GM19455 (cell line): ENCODE data around the gene NBPF1.
"Not testable (repeated sequence)": the region's sequence is repeated elsewhere in the genome, so short reads cannot be mapped to it uniquely, and the experiment has no call there.

ENCODE experiments used
- ATAC-seq: cut with Tn5 transposase; IDR thresholded peaks from one replicate; pipeline ENCODE4 v1.9.1; 2021; ENCODE audit not compliant: unreplicated experiment

Gene NBPF1

GRCh38 chr1:16642025-16642966 lies 28.9 kb upstream of the NBPF1 start:
- not testable (repeated sequence) for ATAC-seq

- ATAC-seq: not testable (repeated sequence)
These were observed 28.0 kb upstream of the NBPF1 start for GRCh38 chr1:16641159-16641975.

GRCh38 chr1:16639091-16640031 lies 26.0 kb upstream of the NBPF1 start:
- not testable (repeated sequence) for ATAC-seq

GRCh38 chr1:16637941-16638778 lies 24.8 kb upstream of the NBPF1 start:
- not testable (repeated sequence) for ATAC-seq

GRCh38 chr1:16636551-16637195 lies 23.3 kb upstream of the NBPF1 start:
- not testable (repeated sequence) for ATAC-seq

GRCh38 chr1:16635959-16636358 lies 22.6 kb upstream of the NBPF1 start:
- not testable (repeated sequence) for ATAC-seq

GRCh38 chr1:16633540-16634282 lies 20.3 kb upstream of the NBPF1 start:
- ATAC-seq: not testable (repeated sequence)

GRCh38 chr1:16632044-16632850 lies 18.9 kb upstream of the NBPF1 start:
- not testable (repeated sequence) for ATAC-seq

- ATAC-seq: no peak
These were observed 18.1 kb upstream of the NBPF1 start for GRCh38 chr1:16631248-16632043.

GRCh38 chr1:16630661-16631247 lies 17.4 kb upstream of the NBPF1 start:
- ATAC-seq: no peak

GRCh38 chr1:16629916-16630530 lies 16.7 kb upstream of the NBPF1 start:
- ATAC-seq: not testable (repeated sequence)

GRCh38 chr1:16628361-16629111 lies 15.2 kb upstream of the NBPF1 start:
- ATAC-seq: no peak

- ATAC-seq: not testable (repeated sequence)
These were observed 13.1 kb upstream of the NBPF1 start for GRCh38 chr1:16626409-16626983.

- no peak for ATAC-seq
These were observed 12.4 kb upstream of the NBPF1 start for GRCh38 chr1:16625497-16626408.
